ENCODE data around the gene HSPA4.

HSPA4 gene

DNA sequence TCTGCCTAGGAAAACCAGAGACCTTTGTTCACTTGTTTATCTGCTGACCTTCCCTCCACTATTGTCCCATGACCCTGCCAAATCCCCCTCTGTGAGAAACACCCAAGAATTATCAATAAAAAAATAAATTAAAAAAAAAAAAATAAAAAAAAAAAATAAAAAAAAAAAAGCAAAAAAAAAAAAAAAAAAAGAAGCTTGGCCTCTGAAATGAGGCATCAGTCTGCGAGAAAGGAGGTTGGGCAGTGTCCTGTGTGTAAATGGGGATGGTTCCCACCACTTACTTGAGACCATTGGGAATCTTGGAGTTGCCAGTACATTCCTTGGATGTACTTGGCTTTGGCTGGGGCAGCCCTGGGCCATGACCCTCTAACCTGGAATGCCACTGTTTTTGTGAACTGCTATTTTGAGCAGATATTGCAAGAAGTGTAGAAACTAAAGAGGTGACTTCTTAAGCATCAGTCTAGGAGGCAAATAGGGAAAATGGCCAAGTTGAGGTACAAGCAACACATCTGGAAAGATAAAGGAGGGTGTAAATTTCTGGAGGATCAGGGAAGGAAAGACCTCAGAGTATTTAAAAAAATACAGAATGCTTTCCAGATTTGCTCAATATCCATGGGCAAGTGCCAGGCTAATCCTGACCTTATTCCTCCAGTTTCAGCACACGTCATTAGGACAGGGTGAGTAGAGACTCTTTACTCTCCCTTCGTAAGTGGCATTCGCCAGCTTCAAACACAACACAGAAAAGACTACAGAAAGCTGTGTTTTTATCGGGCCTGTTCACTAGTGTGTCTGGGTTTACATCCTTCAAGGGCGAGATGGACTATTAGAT is 58.1 kb downstream of the HSPA4 start:
- H3K27me3 ChIP-seq (replicated peaks; ENCODE audit: insufficient read depth, low read length): no peaks in the 10 kb centered on the region
- DNase-seq: no peak

DNA sequence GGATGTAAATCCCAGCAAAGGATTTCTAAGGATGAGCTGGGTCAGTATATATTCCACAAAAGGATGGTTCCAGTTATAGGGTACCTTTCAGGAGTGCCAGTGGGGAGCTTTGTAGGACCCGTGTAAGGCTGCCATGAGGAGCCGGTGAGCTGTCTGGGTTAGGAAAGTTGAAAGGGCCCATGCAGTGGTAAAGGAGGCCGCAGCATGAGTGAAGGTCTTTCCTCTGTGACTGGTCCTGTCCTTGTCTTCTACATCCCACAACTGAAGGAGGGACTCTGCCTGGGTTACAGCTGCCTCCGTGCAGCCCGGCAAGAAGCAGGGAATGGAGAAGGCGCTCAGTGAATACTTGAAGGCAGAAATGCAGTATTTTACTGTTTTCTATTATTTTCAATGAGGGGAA is 58.9 kb downstream of the HSPA4 start:
- Histone ChIP-seq H3K9me2 (replicated peaks; ENCODE audit: insufficient read depth, low read length) (no peaks in the 10 kb centered on the region), H3K27me3 (replicated peaks; ENCODE audit: insufficient read depth, low read length) (no peaks in the 10 kb centered on the region), H3K4me3 (ENCODE audit: low read length) (no peak overlapping the region), H3K27ac (ENCODE audit: low read length) (no peak overlapping the region), H3K4me2 (ENCODE audit: low read depth, low read length) (no peak overlapping the region), H2AFZ (ENCODE audit: low read length) (peak overlapping the region; percentile 20; the same call in 1 of the 2 replicates), H4K20me1 (ENCODE audit: insufficient read depth, low read length) (no peaks in the 10 kb centered on the region), H3K79me2 (ENCODE audit: low read length) (no peaks in the 10 kb centered on the region), H3K36me3 (replicated peaks; ENCODE audit: insufficient read depth, low read length) (no peaks in the 10 kb centered on the region), H3F3A (ENCODE audit: insufficient read depth, low read length) (0 out of 2 replicates have a peak, but pooled peaks cover 9% of the 10 kb centered on the region), H3K4me1 (ENCODE audit: low read length) (peaks cover 17% of the 10 kb centered on the region), H3K9ac (ENCODE audit: low read length) (no peak overlapping the region), H3K9me3 (replicated peaks; ENCODE audit: insufficient read depth, low read length) (no peaks in the 10 kb centered on the region)
- TF ChIP-seq EZH2 (optimal IDR thresholded peaks at IDR 0.05; ENCODE audit: low read depth, low read length) (no peak), EZH2phosphoT487 (IDR thresholded peaks at IDR 0.05; ENCODE audit: low read length) (no peak)
- TF ChIP-seq, protein P1, sequence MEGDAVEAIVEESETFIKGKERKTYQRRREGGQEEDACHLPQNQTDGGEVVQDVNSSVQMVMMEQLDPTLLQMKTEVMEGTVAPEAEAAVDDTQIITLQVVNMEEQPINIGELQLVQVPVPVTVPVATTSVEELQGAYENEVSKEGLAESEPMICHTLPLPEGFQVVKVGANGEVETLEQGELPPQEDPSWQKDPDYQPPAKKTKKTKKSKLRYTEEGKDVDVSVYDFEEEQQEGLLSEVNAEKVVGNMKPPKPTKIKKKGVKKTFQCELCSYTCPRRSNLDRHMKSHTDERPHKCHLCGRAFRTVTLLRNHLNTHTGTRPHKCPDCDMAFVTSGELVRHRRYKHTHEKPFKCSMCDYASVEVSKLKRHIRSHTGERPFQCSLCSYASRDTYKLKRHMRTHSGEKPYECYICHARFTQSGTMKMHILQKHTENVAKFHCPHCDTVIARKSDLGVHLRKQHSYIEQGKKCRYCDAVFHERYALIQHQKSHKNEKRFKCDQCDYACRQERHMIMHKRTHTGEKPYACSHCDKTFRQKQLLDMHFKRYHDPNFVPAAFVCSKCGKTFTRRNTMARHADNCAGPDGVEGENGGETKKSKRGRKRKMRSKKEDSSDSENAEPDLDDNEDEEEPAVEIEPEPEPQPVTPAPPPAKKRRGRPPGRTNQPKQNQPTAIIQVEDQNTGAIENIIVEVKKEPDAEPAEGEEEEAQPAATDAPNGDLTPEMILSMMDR (IDR thresholded peaks at IDR 0.05; ENCODE audit: low read length): no peak
- DNase-seq: no peak

More for the DNA sequence above, 58.1 kb downstream of the HSPA4 start:
- Histone ChIP-seq H3K27ac (ENCODE audit: low read length) (no peak overlapping the region), H3K4me3 (ENCODE audit: low read length) (no peak overlapping the region), H3K9ac (ENCODE audit: low read length) (no peak overlapping the region), H3K4me2 (ENCODE audit: low read depth, low read length) (no peak overlapping the region), H3F3A (ENCODE audit: insufficient read depth, low read length) (0 out of 2 replicates have a peak, but pooled peaks cover 9% of the 10 kb centered on the region), H3K9me2 (replicated peaks; ENCODE audit: insufficient read depth, low read length) (no peaks in the 10 kb centered on the region), H3K9me3 (replicated peaks; ENCODE audit: insufficient read depth, low read length) (no peaks in the 10 kb centered on the region), H4K20me1 (ENCODE audit: insufficient read depth, low read length) (no peaks in the 10 kb centered on the region), H3K36me3 (replicated peaks; ENCODE audit: insufficient read depth, low read length) (no peaks in the 10 kb centered on the region; the same call in 1 of the 2 replicates), H2AFZ (ENCODE audit: low read length) (no peak overlapping the region), H3K4me1 (ENCODE audit: low read length) (peaks cover 21% of the 10 kb centered on the region), H3K79me2 (ENCODE audit: low read length) (no peaks in the 10 kb centered on the region)
- no peak for TF ChIP-seq EZH2phosphoT487 (IDR thresholded peaks at IDR 0.05; ENCODE audit: low read length)
- no peak for TF ChIP-seq EZH2 (optimal IDR thresholded peaks at IDR 0.05; ENCODE audit: low read depth, low read length)
- TF ChIP-seq, protein P1 (IDR thresholded peaks at IDR 0.05; ENCODE audit: low read length): no peak

- Histone ChIP-seq H3K36me3 (replicated peaks; ENCODE audit: insufficient read depth, low read length) (no peaks in the 10 kb centered on the region), H3K9ac (ENCODE audit: low read length) (no peak overlapping the region), H3K27me3 (replicated peaks; ENCODE audit: insufficient read depth, low read length) (no peaks in the 10 kb centered on the region), H3K9me2 (replicated peaks; ENCODE audit: insufficient read depth, low read length) (no peaks in the 10 kb centered on the region), H3K27ac (ENCODE audit: low read length) (no peak overlapping the region), H3F3A (ENCODE audit: insufficient read depth, low read length) (0 out of 2 replicates have a peak, but pooled peaks cover 9% of the 10 kb centered on the region), H4K20me1 (ENCODE audit: insufficient read depth, low read length) (no peaks in the 10 kb centered on the region), H3K9me3 (replicated peaks; ENCODE audit: insufficient read depth, low read length) (no peaks in the 10 kb centered on the region), H3K4me1 (ENCODE audit: low read length) (peaks cover 12% of the 10 kb centered on the region), H2AFZ (ENCODE audit: low read length) (peak overlapping the region; percentile 20), H3K79me2 (ENCODE audit: low read length) (no peaks in the 10 kb centered on the region), H3K4me2 (ENCODE audit: low read depth, low read length) (peak overlapping the region; percentile 20; the same call in 1 of the 2 replicates), H3K4me3 (ENCODE audit: low read length) (no peak overlapping the region)
- peak; percentile 76 for DNase-seq
- TF ChIP-seq, protein P1 (IDR thresholded peaks at IDR 0.05; ENCODE audit: low read length): peak; percentile 93
- TF ChIP-seq EZH2 (optimal IDR thresholded peaks at IDR 0.05; ENCODE audit: low read depth, low read length): no peak
- TF ChIP-seq EZH2phosphoT487 (IDR thresholded peaks at IDR 0.05; ENCODE audit: low read length): no peak
Observed at GRCh38 chr5:133111299-133111698, 59.5 kb downstream of the HSPA4 start.

Measured in MM.1S (cell line).